HG03442 (cell line): Measurements from ENCODE around the gene ABCA6.
"Not testable (repeated sequence)": the region's sequence is repeated elsewhere in the genome, so short reads cannot be mapped to it uniquely, and the experiment has no call there.

Source experiments
- ATAC-seq: cut with Tn5 transposase; IDR thresholded peaks from one replicate; pipeline ENCODE4 v1.9.1; 2021; ENCODE audit warnings: mild to moderate bottlenecking, moderate library complexity; ENCODE audit not compliant: unreplicated experiment

Gene ABCA6, protein sequence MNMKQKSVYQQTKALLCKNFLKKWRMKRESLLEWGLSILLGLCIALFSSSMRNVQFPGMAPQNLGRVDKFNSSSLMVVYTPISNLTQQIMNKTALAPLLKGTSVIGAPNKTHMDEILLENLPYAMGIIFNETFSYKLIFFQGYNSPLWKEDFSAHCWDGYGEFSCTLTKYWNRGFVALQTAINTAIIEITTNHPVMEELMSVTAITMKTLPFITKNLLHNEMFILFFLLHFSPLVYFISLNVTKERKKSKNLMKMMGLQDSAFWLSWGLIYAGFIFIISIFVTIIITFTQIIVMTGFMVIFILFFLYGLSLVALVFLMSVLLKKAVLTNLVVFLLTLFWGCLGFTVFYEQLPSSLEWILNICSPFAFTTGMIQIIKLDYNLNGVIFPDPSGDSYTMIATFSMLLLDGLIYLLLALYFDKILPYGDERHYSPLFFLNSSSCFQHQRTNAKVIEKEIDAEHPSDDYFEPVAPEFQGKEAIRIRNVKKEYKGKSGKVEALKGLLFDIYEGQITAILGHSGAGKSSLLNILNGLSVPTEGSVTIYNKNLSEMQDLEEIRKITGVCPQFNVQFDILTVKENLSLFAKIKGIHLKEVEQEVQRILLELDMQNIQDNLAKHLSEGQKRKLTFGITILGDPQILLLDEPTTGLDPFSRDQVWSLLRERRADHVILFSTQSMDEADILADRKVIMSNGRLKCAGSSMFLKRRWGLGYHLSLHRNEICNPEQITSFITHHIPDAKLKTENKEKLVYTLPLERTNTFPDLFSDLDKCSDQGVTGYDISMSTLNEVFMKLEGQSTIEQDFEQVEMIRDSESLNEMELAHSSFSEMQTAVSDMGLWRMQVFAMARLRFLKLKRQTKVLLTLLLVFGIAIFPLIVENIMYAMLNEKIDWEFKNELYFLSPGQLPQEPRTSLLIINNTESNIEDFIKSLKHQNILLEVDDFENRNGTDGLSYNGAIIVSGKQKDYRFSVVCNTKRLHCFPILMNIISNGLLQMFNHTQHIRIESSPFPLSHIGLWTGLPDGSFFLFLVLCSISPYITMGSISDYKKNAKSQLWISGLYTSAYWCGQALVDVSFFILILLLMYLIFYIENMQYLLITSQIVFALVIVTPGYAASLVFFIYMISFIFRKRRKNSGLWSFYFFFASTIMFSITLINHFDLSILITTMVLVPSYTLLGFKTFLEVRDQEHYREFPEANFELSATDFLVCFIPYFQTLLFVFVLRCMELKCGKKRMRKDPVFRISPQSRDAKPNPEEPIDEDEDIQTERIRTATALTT (N-terminal part only)

DNA sequence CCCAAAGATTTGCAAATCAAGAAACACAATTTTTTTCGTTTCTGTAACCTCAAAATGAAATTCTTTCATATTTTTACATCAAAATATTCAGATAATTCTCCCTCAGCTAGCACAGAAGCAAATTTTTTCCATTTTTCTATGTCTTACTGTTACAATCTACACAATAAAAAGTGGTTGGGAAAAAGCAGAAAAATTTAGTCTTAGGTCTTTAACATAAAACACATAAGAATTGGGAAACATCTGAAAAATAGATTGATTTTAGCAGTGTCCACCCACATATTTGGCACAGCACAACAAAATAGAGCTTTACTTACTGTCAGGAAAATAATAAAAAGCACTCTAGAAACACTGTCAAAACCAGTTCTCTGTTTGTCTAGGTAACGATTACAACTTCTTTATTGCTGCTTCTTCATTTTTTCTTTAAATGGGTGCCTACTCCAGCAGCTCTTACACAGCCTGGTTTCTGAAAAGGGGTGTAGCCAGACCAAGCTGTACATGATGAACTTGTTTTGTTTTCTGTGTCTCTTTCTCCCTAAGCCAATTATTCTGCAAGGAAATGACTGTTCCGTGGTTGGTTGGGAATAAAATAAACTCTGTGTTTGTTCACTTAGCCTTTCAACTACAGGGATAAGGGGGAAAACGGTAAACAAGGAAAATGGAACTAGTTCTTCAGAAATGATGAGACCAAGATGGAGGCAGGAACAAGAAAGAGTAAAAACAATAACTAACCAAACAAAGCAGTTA lies at the start of gene ABCA6:
TSS of gene ABCA6 (minus strand) at position 465 of the 744 bp plus-strand sequence. CDS start 1,192 bp downstream, outside the sequence.
- ATAC-seq, result no peak

DNA sequence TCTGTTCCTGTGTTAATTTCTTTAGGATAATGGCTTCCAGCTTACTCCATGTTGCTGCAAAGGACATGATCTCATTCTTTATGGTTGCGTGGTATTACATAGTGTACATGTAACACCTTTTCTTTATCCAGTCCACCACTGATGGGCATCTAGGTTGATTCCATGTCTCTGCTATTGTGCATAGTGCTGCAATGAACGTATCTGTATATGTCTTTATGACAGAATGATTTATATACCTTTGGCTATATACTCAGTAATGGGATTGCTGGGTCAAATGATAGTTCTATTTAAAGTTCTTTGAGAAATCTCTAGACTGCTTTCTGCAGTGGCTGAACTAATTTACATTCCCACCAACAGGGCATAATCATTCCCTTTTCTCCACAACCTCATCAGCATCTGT lies 47.1 kb upstream of the ABCA6 start:
- no peak for ATAC-seq

DNA sequence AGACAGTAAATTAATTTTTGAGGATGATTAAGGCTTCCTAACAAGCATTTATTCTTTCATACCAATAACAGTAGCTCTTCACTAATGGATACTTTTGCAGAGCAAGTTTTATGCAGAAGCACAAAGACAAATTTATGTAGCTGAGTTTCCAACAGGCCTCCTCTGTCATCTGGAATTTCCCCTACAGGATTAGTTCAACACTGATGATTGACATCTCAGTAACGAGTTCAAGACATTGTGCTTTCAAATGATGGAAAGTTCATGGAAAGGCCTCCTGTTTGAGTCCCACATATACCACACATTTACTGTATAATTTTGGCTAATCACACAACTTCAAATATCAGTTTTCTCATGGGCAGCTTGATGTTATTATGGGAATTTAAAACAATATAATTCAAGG lies 46.4 kb upstream of the ABCA6 start:
- ATAC-seq, result no peak

DNA sequence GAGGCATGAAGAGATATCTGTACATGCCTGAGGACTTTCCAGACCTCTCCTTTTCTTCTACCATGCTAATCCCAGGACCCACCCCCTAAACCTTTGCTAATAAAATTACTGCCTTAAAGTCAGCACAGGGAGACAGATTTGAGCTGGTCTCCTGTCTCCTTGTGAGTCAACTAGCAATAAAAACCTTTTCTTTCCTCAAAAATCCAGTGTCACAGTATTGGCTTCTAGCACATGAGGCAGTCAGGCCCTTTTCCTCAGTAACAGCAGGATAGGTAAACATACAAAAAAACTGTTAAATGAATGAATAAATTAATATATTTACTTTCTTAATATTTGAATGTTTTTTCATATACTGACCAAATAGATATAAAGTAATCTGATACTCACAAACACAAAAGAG lies 45.6 kb upstream of the ABCA6 start:
- ATAC-seq, result no peak

GRCh38 chr17:69179227-69179952 lies 37.7 kb upstream of the ABCA6 start:
- ATAC-seq, result no peak

GRCh38 chr17:69176457-69176795 lies 34.7 kb upstream of the ABCA6 start:
- no peak for ATAC-seq

- no peak for ATAC-seq
These were observed 34.1 kb upstream of the ABCA6 start for GRCh38 chr17:69175625-69176456.

DNA sequence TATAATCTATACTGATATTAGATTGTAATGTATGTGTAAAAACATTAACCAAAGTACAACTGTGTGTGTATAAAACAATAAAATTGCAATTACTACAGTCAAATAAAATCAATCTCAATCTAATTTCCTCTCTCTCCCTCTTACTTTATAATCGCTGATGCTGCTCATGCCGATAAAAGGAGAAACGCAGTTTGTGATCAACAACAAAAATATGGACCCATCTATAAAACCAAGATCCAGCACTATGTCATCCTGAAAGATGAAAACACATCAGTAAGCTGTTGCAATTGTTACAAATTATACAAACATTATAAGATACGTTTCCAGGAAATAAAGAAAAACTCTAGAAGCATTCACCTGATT lies 33.5 kb upstream of the ABCA6 start:
- ATAC-seq, result no peak

GRCh38 chr17:69173118-69173517 lies 31.4 kb upstream of the ABCA6 start:
- no peak for ATAC-seq

GRCh38 chr17:69170377-69170776 lies 28.7 kb upstream of the ABCA6 start:
- no peak for ATAC-seq

DNA sequence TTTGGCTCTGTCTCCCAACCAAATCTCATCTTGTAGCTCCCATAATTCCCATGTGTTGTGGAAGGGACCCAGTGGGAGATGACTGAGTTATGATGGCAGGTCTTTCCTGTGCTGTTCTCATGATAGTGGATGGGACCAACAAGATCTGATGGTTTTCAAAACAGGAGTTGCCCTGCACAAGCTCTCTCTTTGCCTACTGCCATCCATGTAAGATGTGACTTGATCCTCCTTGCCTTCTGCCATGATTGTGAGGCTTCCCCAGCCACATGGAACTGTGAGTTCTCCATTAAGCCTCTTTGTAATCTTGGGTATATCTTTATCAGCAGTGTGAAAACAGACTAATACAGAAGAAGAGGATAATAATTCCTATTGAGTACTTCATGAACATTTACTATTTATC lies 26.9 kb upstream of the ABCA6 start:
- not testable (repeated sequence) for ATAC-seq

DNA sequence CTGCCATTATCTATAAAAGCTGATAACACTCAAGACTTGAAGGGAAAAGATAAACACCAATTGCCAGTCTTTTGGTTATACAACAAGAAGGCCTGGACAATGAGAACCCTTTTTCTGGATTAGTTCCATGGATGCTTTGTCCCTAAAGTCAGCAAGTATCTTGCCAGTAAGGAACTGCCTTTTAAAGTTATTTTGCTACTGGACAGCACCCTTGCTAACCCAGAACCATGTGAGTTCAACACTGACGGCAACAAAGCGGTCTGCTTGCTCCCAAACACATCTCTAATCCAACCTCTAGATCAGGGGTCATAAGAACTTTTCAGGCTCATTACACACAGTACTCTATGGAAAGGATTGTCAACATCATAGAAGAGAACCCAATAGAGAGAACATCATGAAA lies 25.3 kb upstream of the ABCA6 start:
- no peak for ATAC-seq

GRCh38 chr17:69164206-69164605 lies 22.5 kb upstream of the ABCA6 start:
- no peak for ATAC-seq

GRCh38 chr17:69159418-69159817 lies 17.7 kb upstream of the ABCA6 start:
- no peak for ATAC-seq

- no peak for ATAC-seq
These were observed 12.6 kb upstream of the ABCA6 start for GRCh38 chr17:69154267-69154666.

DNA sequence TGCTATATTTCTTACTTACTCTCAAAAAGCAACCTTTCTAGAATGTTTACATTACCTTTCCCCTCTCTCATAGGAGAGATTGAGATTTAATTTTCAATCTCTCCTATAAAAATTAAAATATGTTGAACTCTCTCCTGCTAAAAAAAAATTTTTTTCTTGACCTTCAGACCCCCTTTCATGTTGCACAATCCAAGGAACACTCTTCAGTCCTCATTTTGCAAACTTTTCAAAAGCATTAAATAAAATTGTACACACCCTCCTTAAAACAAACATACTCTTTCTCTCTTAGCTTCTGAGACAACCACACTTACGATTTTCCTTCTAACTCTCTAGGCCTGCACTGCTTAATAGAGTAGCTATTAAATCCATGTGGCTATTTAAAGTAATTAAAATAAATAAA lies 8.6 kb upstream of the ABCA6 start:
- no peak for ATAC-seq

DNA sequence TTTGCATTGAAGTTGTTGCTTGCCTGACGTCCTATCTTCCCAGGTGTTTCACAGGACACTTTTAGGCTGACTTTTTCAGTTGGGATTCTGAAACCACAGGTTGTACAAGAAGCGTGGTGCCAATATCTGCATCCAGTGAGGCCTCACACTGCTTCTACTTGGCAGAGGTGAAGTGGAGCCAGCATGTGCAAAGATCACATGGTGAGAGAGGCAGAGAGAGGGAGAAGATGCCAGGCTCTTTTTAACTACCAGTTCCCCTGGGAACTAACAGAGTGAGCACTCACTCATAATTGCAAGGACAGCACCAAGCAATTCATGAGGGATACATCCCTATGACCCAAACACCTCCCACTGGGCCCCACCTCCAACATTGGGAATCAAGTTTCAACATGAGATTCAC lies 5.8 kb upstream of the ABCA6 start:
- no peak for ATAC-seq

- ATAC-seq, result no peak
These were observed 2.9 kb upstream of the ABCA6 start for GRCh38 chr17:69144331-69145255.
